IMR-90 (cell line): Measurements from ENCODE around the gene HSPA1L. TPM values are rescaled to one million over a fixed set of nuclear protein-coding genes. Genes with fewer than 3 reads are reported as not detected.

Experiments
- ATAC-seq: fragments of 200-7000 bp; cut with Tn5 transposase; 2 replicates; pipeline ENCODE4 v1.9.1; 2020; ENCODE audit warnings: low read depth, mild to moderate bottlenecking, moderate library complexity
- BruUV-seq: library from RNA; stranded (reverse); fragments of 400-500 nt; replicated peaks from 2 replicates; lab custom pipeline; 2021; lab: Mats Ljungman, UMichigan
- CTCF ChIA-PET: fragments of 300-600 bp; formaldehyde crosslinking; extraction: SDS; loops from one replicate; lab custom pipeline; 2021; ENCODE audit warnings: antibody characterized with exemption; lab: Yijun Ruan, JAX
- POLR2A ChIA-PET: fragments of 300-600 bp; sonication (Branson Sonifier 250); formaldehyde crosslinking; loops from one replicate; lab custom pipeline; 2022; ENCODE audit warnings: antibody characterized with exemption; ENCODE audit not compliant: unreplicated experiment; lab: Charles Lee
- DNase-seq: peaks from one replicate; pipeline ENCODE4 v3.0.0; 2013
- H2AFZ ChIP-seq: replicated peaks from 2 replicates; pipeline ENCODE3; 2013; ENCODE audit warnings: low read length, mild to moderate bottlenecking; ENCODE audit not compliant: poor library complexity
- H2AK5ac ChIP-seq: 2 replicates; pipeline ENCODE4 v1.6.1; 2013; ENCODE audit warnings: low read depth, low read length, inconsistent platforms
- H2AK9ac ChIP-seq: replicated peaks from 2 replicates; pipeline ENCODE3; 2013; ENCODE audit warnings: mild to moderate bottlenecking, low read depth, low read length, moderate library complexity; ENCODE audit not compliant: poor library complexity
- H2BK120ac ChIP-seq: 2 replicates; pipeline ENCODE4 v1.6.1; 2013; ENCODE audit warnings: low read depth, low read length, inconsistent platforms
- H2BK15ac ChIP-seq: 3 replicates; pipeline ENCODE4 v1.6.1; 2013; ENCODE audit warnings: low read depth, low read length, inconsistent platforms
- H2BK20ac ChIP-seq: 2 replicates; pipeline ENCODE4 v1.6.1; 2013; ENCODE audit warnings: low read depth, mild to moderate bottlenecking, inconsistent platforms, low read length, moderate library complexity
- H2BK5ac ChIP-seq: 2 replicates; pipeline ENCODE4 v1.6.1; 2013; ENCODE audit warnings: mild to moderate bottlenecking, low read depth, low read length, inconsistent platforms; ENCODE audit not compliant: poor library complexity, severe bottlenecking
- H3K14ac ChIP-seq: replicated peaks from 2 replicates; pipeline ENCODE4 v1.6.1; 2013; ENCODE audit warnings: low read depth, low read length, inconsistent platforms
- H3K18ac ChIP-seq: 2 replicates; pipeline ENCODE4 v1.6.1; 2013; ENCODE audit warnings: low read depth, low read length, control low read depth
- H3K23ac ChIP-seq: 2 replicates; pipeline ENCODE4 v1.6.1; 2013; ENCODE audit warnings: low read depth, low read length, inconsistent platforms
- H3K27ac ChIP-seq: 2 replicates; pipeline ENCODE4 v1.5.1; 2013; ENCODE audit warnings: mild to moderate bottlenecking, control low read depth, low read length; ENCODE audit not compliant: insufficient read depth
- H3K27me3 ChIP-seq: 2 replicates; pipeline ENCODE4 v1.6.1; 2013; ENCODE audit warnings: low read length; ENCODE audit not compliant: control insufficient read depth, insufficient read depth
- H3K36me3 ChIP-seq: 2 replicates; pipeline ENCODE4 v1.6.1; 2013; ENCODE audit warnings: low read length, mixed read lengths; ENCODE audit not compliant: control insufficient read depth, insufficient read depth
- H3K4ac ChIP-seq: 2 replicates; pipeline ENCODE4 v1.6.1; 2013; ENCODE audit warnings: low read depth, low read length, inconsistent platforms
- H3K4me1 ChIP-seq: 2 replicates; pipeline ENCODE4 v1.6.1; 2013; ENCODE audit warnings: low read length, mixed read lengths; ENCODE audit not compliant: control insufficient read depth, insufficient read depth
- H3K4me2 ChIP-seq: 2 replicates; pipeline ENCODE4 v1.6.1; 2013; ENCODE audit warnings: low read depth, mild to moderate bottlenecking, control low read depth, low read length, moderate library complexity
- H3K4me3 ChIP-seq: 2 replicates; pipeline ENCODE4 v1.5.1; 2013; ENCODE audit warnings: low read depth, mild to moderate bottlenecking, control low read depth, low read length, moderate library complexity; ENCODE audit not compliant: insufficient read depth
- H3K56ac ChIP-seq: 2 replicates; pipeline ENCODE4 v1.6.1; 2013; ENCODE audit warnings: low read length, inconsistent platforms; ENCODE audit not compliant: insufficient read depth; ENCODE audit errors: extremely low read depth
- H3K79me1 ChIP-seq, 2 experiments: 2 replicates each; pipeline ENCODE4 v1.6.1; 2013; ENCODE audit warnings: low read length in 2 of 2, inconsistent platforms in 1 of 2, low read depth in 1 of 2
- H3K9ac ChIP-seq: 2 replicates; pipeline ENCODE4 v1.6.1; 2013; ENCODE audit warnings: low read depth, low read length, control low read depth
- H3K9me1 ChIP-seq: 2 replicates; pipeline ENCODE4 v1.6.1; 2013; ENCODE audit warnings: low read length, inconsistent platforms; ENCODE audit not compliant: insufficient read depth
- H3K9me3 ChIP-seq: 2 replicates; pipeline ENCODE4 v1.6.1; 2013; ENCODE audit warnings: low read length; ENCODE audit not compliant: control insufficient read depth, insufficient read depth
- H4K20me1 ChIP-seq: 2 replicates; pipeline ENCODE4 v1.6.1; 2013; ENCODE audit warnings: low read length, inconsistent platforms; ENCODE audit not compliant: insufficient read depth
- H4K5ac ChIP-seq: 2 replicates; pipeline ENCODE4 v1.6.1; 2013; ENCODE audit warnings: mild to moderate bottlenecking, low read depth, low read length, control low read depth
- H4K8ac ChIP-seq, 2 experiments: 2 replicates each; pipeline ENCODE4 v1.6.1; 2013; ENCODE audit warnings: low read depth in 2 of 2, low read length in 2 of 2, control low read depth in 1 of 2, inconsistent platforms in 1 of 2
- H4K91ac ChIP-seq: 2 replicates; pipeline ENCODE4 v1.6.1; 2013; ENCODE audit warnings: low read depth, low read length, inconsistent platforms; ENCODE audit not compliant: insufficient read depth
- BHLHE40 ChIP-seq: fragments of 150-350 bp; IDR thresholded peaks from 2 replicates; pipeline ENCODE4 v1.6.1; 2016; ENCODE audit warnings: mild to moderate bottlenecking, low read depth, low read length
- CEBPB ChIP-seq: IDR thresholded peaks from 2 replicates; pipeline ENCODE4 v1.6.1; 2012; ENCODE audit warnings: low read depth, low read length, improper control_type of control experiment
- CHD1 ChIP-seq: IDR thresholded peaks from 2 replicates; pipeline ENCODE4 v1.6.1; 2012; ENCODE audit warnings: low read depth, low read length, improper control_type of control experiment
- MAZ ChIP-seq: IDR thresholded peaks from 2 replicates; pipeline ENCODE4 v1.6.1; 2012; ENCODE audit warnings: low read depth, mild to moderate bottlenecking, low read length, improper control_type of control experiment, moderate library complexity, borderline replicate concordance
- POLR2A ChIP-seq: IDR thresholded peaks from 2 replicates; pipeline ENCODE4 v1.6.1; 2012; ENCODE audit warnings: mild to moderate bottlenecking, low read depth, low read length
- RCOR1 ChIP-seq: IDR thresholded peaks from 2 replicates; pipeline ENCODE4 v1.6.1; 2012; ENCODE audit warnings: mild to moderate bottlenecking, low read length, improper control_type of control experiment; ENCODE audit not compliant: insufficient replicate concordance
- WGBS, 2 experiments: methylation state at CpG; one replicate each; pipeline versions ENCODE4 v1.1.5 to v1.1.7; 2013; ENCODE audit warnings: missing lambda C conversion rate in 2 of 2; ENCODE audit not compliant: insufficient read length in 1 of 2; ENCODE audit errors: extremely low coverage in 2 of 2; 5-methylcytosine and 5-hydroxymethylcytosine counted together
- dilution Hi-C: fragments of 300-500 bp; cut with HindIII; formaldehyde crosslinking; loops from one replicate; pipeline ENCODE4 v1.14.3; 2018; ENCODE audit warnings: low sequenced_read_pairs; ENCODE audit not compliant: unreplicated experiment
- in situ Hi-C: fragments of 300-500 bp; cut with MboI; formaldehyde crosslinking; loops from 3 replicates; pipeline ENCODE4 v1.14.3; 2019; ENCODE audit warnings: low sequenced_read_pairs, inconsistent platforms, mixed read lengths
- intact Hi-C: fragments of 100-400 bp; cut with micrococcal nuclease; formaldehyde crosslinking; loops from 2 replicates; pipeline ENCODE4 v1.10.0; 2022
- polyA plus RNA-seq, 3 experiments: library from polyadenylated mRNA; depleted of rRNA; stranded (reverse); fragments of >200 nt; gene quantifications; 2 replicates each; pipeline ENCODE4 v1.2.3, GENCODE V29; 2012; ENCODE audit warnings: low replicate concordance in 1 of 3
- total RNA-seq: library from RNA; depleted of rRNA; stranded (reverse); fragments of >200 nt; gene quantifications from 2 replicates; pipeline ENCODE4 v1.2.3, GENCODE V29; 2012

Gene HSPA1L
- total and polyA plus RNA-seq, 2 of the 4 experiments (the other 2 are of a cell fraction): 0.97 to 1.3 TPM

- Histone ChIP-seq H3K4me3 (no peak overlapping the region), H3K4me2 (no peak overlapping the region), H3K9ac (no peak overlapping the region), H3K79me1 (peaks cover 0 to 8% of the 10 kb centered on the region in 2 experiments; a peak in 1 of 4 replicates), H3K56ac (no peak overlapping the region), H2BK5ac (no peak overlapping the region), H2BK20ac (no peak overlapping the region), H2BK15ac (no peak overlapping the region), H4K20me1 (no peaks in the 10 kb centered on the region), H3K18ac (no peak overlapping the region), H3K27ac (no peak overlapping the region), H2BK120ac (no peak overlapping the region), H3K9me1 (0 out of 2 replicates have a peak, but pooled peaks cover 8% of the 10 kb centered on the region), H4K91ac (no peak overlapping the region), H2AFZ (peak overlapping the region; percentile 32), H3K4ac (no peak overlapping the region), H3K4me1 (peaks cover 10% of the 10 kb centered on the region), H3K27me3 (no peaks in the 10 kb centered on the region), H3K23ac (no peak overlapping the region), H3K36me3 (peaks cover 68% of the 10 kb centered on the region), H3K14ac (no peak overlapping the region), H4K8ac (no peak overlapping the region), H2AK5ac (no peak overlapping the region), H4K5ac (no peak overlapping the region), H2AK9ac (no peak overlapping the region), H3K9me3 (no peaks in the 10 kb centered on the region)
- CTCF ChIA-PET: interaction anchor here (1.4 kb wide), 1 partner anchor 10 kb away, joined by 3 read pairs; no protein-coding TSS in a partner anchor
- in situ Hi-C loops (no loop called here), dilution Hi-C loops (no loop called here), intact Hi-C loops (no loop called here)
- no TSS peak for BruUV-seq
- ATAC-seq (no peak), DNase-seq (no peak)
- POLR2A ChIA-PET: no interaction called here
- 100% methylated on average over 4 of the region's 23 CpGs; no CpG with 5 or more reads in 1 of the 2 experiments for WGBS, 2 experiments
- TF ChIP-seq RCOR1 (no peak), BHLHE40 (no peak), CEBPB (no peak), POLR2A (no peak), MAZ (no peak), CHD1 (no peak)
Observed at GRCh38 chr6:31781244-31782125, 33.6 kb downstream of the HSPA1L start.
